CD4-positive, alpha-beta T cell (primary cell): Measurements from ENCODE around the gene ABCF2. TPM values are rescaled to one million over a fixed set of nuclear protein-coding genes. Genes with fewer than 3 reads are reported as not detected.
A peak's percentile ranks its signal among the peaks of the same experiment; 100 is the strongest.

Experiments
- ATAC-seq: fragments of 200-7000 bp; cut with Tn5 transposase; one replicate; pipeline ENCODE4 v1.10.0; 2022; ENCODE audit warnings: mild to moderate bottlenecking; ENCODE audit not compliant: poor library complexity
- CTCF ChIA-PET: fragments of 350-600 bp; sonication (Branson Sonifier 250); formaldehyde crosslinking; loops from one replicate; lab custom pipeline; 2021; ENCODE audit warnings: antibody characterized with exemption, inconsistent platforms; lab: Charles Lee
- POLR2A ChIA-PET: fragments of 350-600 bp; sonication (Branson Sonifier 250); formaldehyde crosslinking; loops from one replicate; lab custom pipeline; 2021; ENCODE audit warnings: antibody characterized with exemption, inconsistent platforms; lab: Charles Lee
- DNase-seq, 14 experiments: peaks; one replicate each; pipeline ENCODE4 v3.0.0-alpha.2; 2013 to 2020; ENCODE audit warnings: mixed read lengths in 2 of 14
- H3K27ac ChIP-seq, 2 donors: one replicate each; pipeline versions ENCODE4 v1.5.1 to v1.7.0; 2013; ENCODE audit warnings: low read length in 2 of 2, low read depth in 1 of 2, mild to moderate bottlenecking in 1 of 2
- H3K27me3 ChIP-seq, 2 experiments: 1 replicate in 1 of 2; 2 replicates in 1 of 2; pipeline versions ENCODE4 v1.6.1 to v1.7.0; 2013; ENCODE audit warnings: low read length in 2 of 2, control low read depth in 1 of 2, mild to moderate bottlenecking in 1 of 2, moderate library complexity in 1 of 2; ENCODE audit not compliant: insufficient read depth in 2 of 2, control insufficient read depth in 1 of 2
- H3K36me3 ChIP-seq: one replicate; pipeline ENCODE4 v1.6.1; 2013; ENCODE audit warnings: low read length, control low read depth; ENCODE audit not compliant: insufficient read depth
- H3K4me1 ChIP-seq: one replicate; pipeline ENCODE4 v1.6.1; 2013; ENCODE audit warnings: low read length, control low read depth; ENCODE audit not compliant: insufficient read depth
- H3K4me3 ChIP-seq: one replicate; pipeline ENCODE4 v1.5.1; 2013; ENCODE audit warnings: mild to moderate bottlenecking, low read length, moderate library complexity
- H3K9me3 ChIP-seq, 2 experiments: 1 replicate in 1 of 2; 2 replicates in 1 of 2; pipeline versions ENCODE4 v1.6.1 to v1.7.0; 2013; ENCODE audit warnings: low read length in 2 of 2, mild to moderate bottlenecking in 2 of 2, control low read depth in 1 of 2, moderate library complexity in 1 of 2; ENCODE audit not compliant: control insufficient read depth in 1 of 2, insufficient read depth in 1 of 2
- H3K27ac Mint-ChIP-seq: one replicate; pipeline ENCODE4 v1.8.0; 2020; ENCODE audit warnings: mixed read lengths
- H3K27me3 Mint-ChIP-seq: one replicate; pipeline ENCODE4 v1.8.0; 2021; ENCODE audit warnings: mixed read lengths
- H3K36me3 Mint-ChIP-seq: one replicate; pipeline ENCODE4 v1.8.0; 2021; ENCODE audit warnings: low read depth, mixed read lengths
- H3K4me1 Mint-ChIP-seq: one replicate; pipeline ENCODE4 v1.8.0; 2021; ENCODE audit warnings: low read depth, mixed read lengths
- H3K4me3 Mint-ChIP-seq: one replicate; pipeline ENCODE4 v1.8.0; 2020; ENCODE audit warnings: mild to moderate bottlenecking, mixed read lengths
- H3K9me3 Mint-ChIP-seq: one replicate; pipeline ENCODE4 v1.8.0; 2020; ENCODE audit warnings: mixed read lengths
- CTCF ChIP-seq: fragments of 200-600 bp; IDR thresholded peaks from one replicate; pipeline ENCODE4 v1.8.0; 2022; ENCODE audit warnings: antibody characterized with exemption, mild to moderate bottlenecking
- intact Hi-C, 2 experiments: fragments of 100-400 bp; cut with DNase I in 1 of 2; cut with micrococcal nuclease in 1 of 2; formaldehyde crosslinking; loops; one replicate each; pipeline versions ENCODE4 v1.15.1 to v1.9.0; 2023 to 2025; cut with DNase I, micrococcal nuclease
- total RNA-seq, 174 experiments: library from RNA in 2 of 174; stranded (reverse) in 2 of 174; gene quantifications; one replicate each; pipeline ENCODE4 v1.2.3 and lab custom pipeline; 2021 to 2026

Gene ABCF2
- total RNA-seq, 2 experiments from 2014 or later, result 12.3 to 13.2 TPM

DNA sequence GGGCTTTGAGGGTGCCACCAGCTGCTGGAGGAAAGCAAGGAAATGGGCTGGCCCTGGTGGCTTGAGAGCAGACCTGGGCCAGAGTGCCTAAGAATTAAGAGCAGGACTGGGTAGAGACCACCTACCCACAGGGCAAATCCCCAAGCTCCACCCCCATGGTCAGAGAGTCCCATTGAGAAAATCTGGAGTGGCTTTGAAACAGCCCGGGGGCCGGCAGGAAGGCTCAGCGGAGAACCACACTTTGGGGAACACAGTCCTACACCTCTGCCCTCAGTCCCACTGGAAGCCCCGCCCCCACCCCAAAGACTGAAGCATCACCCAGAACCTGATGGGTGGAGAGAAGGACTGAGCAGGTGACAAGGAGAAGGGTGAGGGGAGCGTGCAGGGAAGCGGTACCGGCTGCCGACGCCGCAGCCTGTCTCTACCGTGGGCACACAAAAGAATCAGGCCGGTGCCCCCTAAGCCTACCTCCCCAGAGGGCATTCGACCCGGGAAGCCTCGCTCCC lies 17.9 kb upstream of the ABCF2 start:
- TF ChIP-seq CTCF, result no peak
- H3K9me3 ChIP-seq, result no peaks in the 10 kb centered on the region
- peak overlapping the region; percentile 47 for H3K4me3 ChIP-seq
- no peak overlapping the region for H3K27ac ChIP-seq
- H3K9me3 Mint-ChIP-seq, result no peaks in the 10 kb centered on the region
- H3K4me1 Mint-ChIP-seq, result peaks cover 47% of the 10 kb centered on the region
- DNase-seq (peak in 2 of 14 experiments; percentile 44 to 52), ATAC-seq (no peak)
- peaks cover 50% of the 10 kb centered on the region for H3K27me3 Mint-ChIP-seq
- ChIA-PET CTCF (interaction anchor here (1.0 to 2.7 kb wide), 8 partner anchors 10 to 121 kb away, joined by 4 to 16 read pairs (median 9); partner anchors contain the start of genes ABCF2 and CHPF2), POLR2A (interaction anchor here (0.9 to 2.9 kb wide), 5 partner anchors 12 to 275 kb away, joined by 3 to 25 read pairs (median 4); partner anchors contain the start of genes ABCF2, CHPF2, NUB1 and RHEB)
- intact Hi-C loops, result loop anchor here (1.0 to 10.0 kb wide), 6 partner anchors 18 to 121 kb away; partner anchors contain the start of genes ABCF2 (in 2 of the 2) and GBX1 (in 2 of the 2)
- peaks cover 3% of the 10 kb centered on the region for H3K36me3 Mint-ChIP-seq
- peak overlapping the region; percentile 79 for H3K4me3 Mint-ChIP-seq
- peaks cover 34 to 38% of the 10 kb centered on the region in 2 experiments for H3K27me3 ChIP-seq
- H3K36me3 ChIP-seq, result no peaks in the 10 kb centered on the region
- H3K27ac Mint-ChIP-seq, result no peak overlapping the region
- peaks cover 57% of the 10 kb centered on the region for H3K4me1 ChIP-seq

DNA sequence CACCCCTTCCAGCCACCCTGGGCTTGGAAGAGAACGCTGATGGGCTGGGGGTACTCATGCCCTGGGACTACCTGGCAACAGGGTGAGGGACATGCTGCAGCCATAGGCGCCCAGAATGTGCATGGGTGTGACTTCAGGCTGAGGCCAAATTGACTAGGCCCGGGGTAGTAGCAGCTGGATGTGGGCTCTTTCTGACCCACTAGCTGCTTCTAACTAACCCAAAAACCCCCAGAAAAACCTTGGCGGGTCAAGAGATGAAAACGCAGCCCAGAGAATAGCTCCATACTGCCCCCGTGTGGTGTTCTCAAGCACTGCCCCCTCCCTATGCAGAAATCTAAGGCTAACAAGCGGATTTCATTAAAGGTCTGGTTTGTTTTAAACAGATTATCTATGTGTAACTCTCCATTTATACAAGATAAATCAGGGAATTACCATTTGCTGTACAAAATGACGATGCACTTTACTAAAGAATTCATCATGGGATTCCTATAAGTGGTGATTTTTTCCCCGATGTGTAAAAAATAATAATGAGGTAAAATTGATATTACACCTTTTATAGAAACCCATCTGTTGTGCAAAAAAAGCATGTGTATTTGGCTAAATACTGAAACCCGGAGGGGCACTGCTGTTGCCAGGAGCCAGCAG lies 17.3 kb upstream of the ABCF2 start:
- no peaks in the 10 kb centered on the region for H3K9me3 ChIP-seq
- peaks cover 52% of the 10 kb centered on the region for H3K4me1 ChIP-seq
- H3K4me3 ChIP-seq, result peak overlapping the region; percentile 36
- H3K27ac Mint-ChIP-seq, result peak overlapping the region; percentile 63
- CTCF ChIA-PET, result interaction anchor here (0.8 to 2.7 kb wide), 9 partner anchors 9 to 120 kb away, joined by 3 to 16 read pairs (median 9); partner anchors contain the start of genes ABCF2 and CHPF2
- H3K36me3 Mint-ChIP-seq, result peaks cover 4% of the 10 kb centered on the region
- H3K4me3 Mint-ChIP-seq, result peak overlapping the region; percentile 79
- peaks cover 5% of the 10 kb centered on the region for H3K36me3 ChIP-seq
- H3K9me3 Mint-ChIP-seq, result no peaks in the 10 kb centered on the region
- DNase-seq (peak in 12 of 14 experiments; percentile 30 to 82 (median 46)), ATAC-seq (peak; percentile 21)
- H3K4me1 Mint-ChIP-seq, result peaks cover 45% of the 10 kb centered on the region
- peak; percentile 77 for TF ChIP-seq CTCF
- H3K27me3 Mint-ChIP-seq, result peaks cover 46% of the 10 kb centered on the region
- POLR2A ChIA-PET, result interaction anchor here (0.6 to 2.9 kb wide), 6 partner anchors 11 to 275 kb away, joined by 3 to 25 read pairs (median 4); partner anchors contain the start of genes ABCF2, CHPF2, NUB1 and RHEB
- no peak overlapping the region for H3K27ac ChIP-seq
- intact Hi-C loops, result loop anchor here (1.0 to 10.0 kb wide), 5 partner anchors 18 to 120 kb away; partner anchors contain the start of genes ABCF2 (in 2 of the 2) and GBX1 (in 1 of the 2)
- H3K27me3 ChIP-seq, result peaks cover 32 to 33% of the 10 kb centered on the region in 2 experiments

DNA sequence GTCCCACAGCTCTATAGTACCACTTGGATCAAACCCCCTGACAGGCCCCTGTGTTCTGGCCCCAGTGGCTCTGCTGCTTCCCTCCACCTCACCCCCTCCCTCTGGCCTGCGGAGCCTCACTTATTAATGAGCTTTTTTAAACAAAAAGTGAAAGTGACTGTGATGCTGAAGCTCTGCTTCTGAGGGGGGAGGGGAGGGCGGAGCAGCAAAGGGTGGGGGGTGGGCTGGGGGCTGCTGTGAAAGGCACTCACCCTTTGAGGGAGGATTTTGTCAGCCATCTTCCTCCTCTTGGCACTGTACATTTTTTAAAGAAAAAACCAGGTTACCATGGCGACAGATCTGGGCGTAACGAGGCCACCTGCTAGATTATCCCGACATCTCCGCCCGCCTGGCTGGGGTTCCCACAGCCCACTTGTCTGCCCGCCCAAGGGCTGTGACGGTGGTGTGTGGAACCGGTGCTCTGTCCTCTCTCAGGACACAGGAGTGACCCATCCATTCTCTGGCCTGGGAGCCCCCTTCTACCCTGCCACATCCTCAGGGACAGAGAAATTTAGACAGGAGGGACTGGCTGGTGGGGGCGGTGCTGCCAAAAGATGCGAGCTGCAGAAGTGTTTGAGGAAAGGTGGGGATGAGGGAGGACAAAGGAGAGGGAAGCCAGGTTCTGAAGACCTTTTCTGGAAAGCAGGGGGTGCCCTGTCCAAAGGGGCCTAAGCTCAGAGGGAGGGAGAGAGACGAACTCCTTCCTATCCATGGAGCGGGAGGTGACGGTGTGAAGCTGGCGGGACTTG lies 16.6 kb upstream of the ABCF2 start:
- Mint-ChIP-seq H3K27ac (peak overlapping the region; percentile 63), H3K9me3 (no peaks in the 10 kb centered on the region), H3K4me3 (peak overlapping the region; percentile 79), H3K36me3 (peaks cover 4% of the 10 kb centered on the region), H3K27me3 (peaks cover 42% of the 10 kb centered on the region), H3K4me1 (peaks cover 41% of the 10 kb centered on the region)
- Histone ChIP-seq H3K27ac (no peak overlapping the region), H3K36me3 (peaks cover 9% of the 10 kb centered on the region), H3K4me3 (peak overlapping the region; percentile 36), H3K27me3 (peaks cover 30 to 33% of the 10 kb centered on the region in 2 experiments), H3K4me1 (peaks cover 49% of the 10 kb centered on the region), H3K9me3 (no peaks in the 10 kb centered on the region)
- no peak for TF ChIP-seq CTCF
- ChIA-PET CTCF (interaction anchor here (0.8 to 2.7 kb wide), 9 partner anchors 8 to 120 kb away, joined by 3 to 16 read pairs (median 9); partner anchors contain the start of genes ABCF2 and CHPF2), POLR2A (interaction anchor here (0.6 to 2.9 kb wide), 7 partner anchors 10 to 138 kb away, joined by 3 to 25 read pairs (median 4); partner anchors contain the start of genes ABCF2, CHPF2 and NUB1)
- DNase-seq (peak in 8 of 14 experiments; percentile 21 to 84 (median 57)), ATAC-seq (peak; percentile 61)
- intact Hi-C loops, result loop anchor here (1.0 to 10.0 kb wide), 5 partner anchors 17 to 119 kb away; partner anchors contain the start of genes ABCF2 (in 2 of the 2) and GBX1 (in 1 of the 2)
